GM23338 (cell line): ENCODE results near the gene AGXT2. TPM values are rescaled to one million over a fixed set of nuclear protein-coding genes. Genes with fewer than 3 reads are reported as not detected.

ENCODE experiments used
- ATAC-seq: fragments of 200-7000 bp; cut with Tn5 transposase; 3 replicates; pipeline ENCODE4 v1.9.1; 2020
- DNase-seq: peaks from one replicate; pipeline ENCODE4 v3.0.0-alpha.2; 2015; ENCODE audit warnings: low spot score
- H2AFZ ChIP-seq: fragments of 200-600 bp; sonication (generic); 2 replicates; pipeline ENCODE4 v1.8.0; 2016; ENCODE audit warnings: antibody characterized with exemption, mild to moderate bottlenecking, moderate library complexity
- H3F3A ChIP-seq: fragments of 200-600 bp; sonication (generic); replicated peaks from 2 replicates; pipeline ENCODE4 v1.8.0; 2017; ENCODE audit warnings: antibody characterized with exemption, mixed run types, low read depth
- H3K27ac ChIP-seq: fragments of 200-600 bp; sonication (generic); 2 replicates; pipeline ENCODE4 v1.6.1; 2016; ENCODE audit warnings: low read depth
- H3K27me3 ChIP-seq: fragments of 200-600 bp; sonication (generic); 2 replicates; pipeline ENCODE4 v1.8.0; 2016; ENCODE audit warnings: mild to moderate bottlenecking, mixed run types, moderate library complexity; ENCODE audit not compliant: insufficient read depth
- H3K36me3 ChIP-seq: fragments of 200-600 bp; sonication (generic); 2 replicates; pipeline ENCODE4 v1.8.0; 2016; ENCODE audit warnings: mild to moderate bottlenecking; ENCODE audit not compliant: insufficient read depth
- H3K4me1 ChIP-seq: fragments of 200-600 bp; sonication (generic); 2 replicates; pipeline ENCODE4 v1.8.0; 2016; ENCODE audit warnings: mild to moderate bottlenecking, moderate library complexity; ENCODE audit not compliant: insufficient read depth
- H3K4me2 ChIP-seq: fragments of 200-600 bp; sonication (generic); 2 replicates; pipeline ENCODE4 v1.7.1; 2017; ENCODE audit warnings: mixed run types
- H3K4me3 ChIP-seq: fragments of 200-600 bp; sonication (generic); 2 replicates; pipeline ENCODE4 v1.6.1; 2016; ENCODE audit warnings: mixed run types
- H3K79me2 ChIP-seq: fragments of 200-600 bp; sonication (generic); replicated peaks from 2 replicates; pipeline ENCODE4 v1.8.0; 2017; ENCODE audit warnings: mild to moderate bottlenecking; ENCODE audit not compliant: insufficient read depth
- H3K9me2 ChIP-seq: fragments of 200-600 bp; sonication (generic); 2 replicates; pipeline ENCODE4 v1.8.0; 2017; ENCODE audit not compliant: insufficient read depth
- H4K20me1 ChIP-seq: fragments of 200-600 bp; sonication (generic); replicated peaks from 2 replicates; pipeline ENCODE4 v1.8.0; 2017; ENCODE audit warnings: mild to moderate bottlenecking; ENCODE audit not compliant: insufficient read depth
- H3K27ac Mint-ChIP-seq: 2 replicates; pipeline ENCODE4 v1.8.0; 2020; ENCODE audit warnings: inconsistent platforms, mild to moderate bottlenecking, moderate library complexity, mixed read lengths
- H3K27me3 Mint-ChIP-seq: 3 replicates; pipeline ENCODE4 v1.8.0; 2022; ENCODE audit warnings: low read depth, mild to moderate bottlenecking, moderate library complexity, mixed read lengths, inconsistent platforms; ENCODE audit not compliant: insufficient read depth, poor library complexity
- H3K36me3 Mint-ChIP-seq: 3 replicates; pipeline ENCODE4 v1.8.0; 2021; ENCODE audit warnings: low read depth, mild to moderate bottlenecking, inconsistent platforms, moderate library complexity, mixed read lengths
- H3K4me1 Mint-ChIP-seq: 3 replicates; pipeline ENCODE4 v1.8.0; 2020; ENCODE audit warnings: mild to moderate bottlenecking, inconsistent platforms, mixed read lengths
- H3K4me3 Mint-ChIP-seq: 3 replicates; pipeline ENCODE4 v1.8.0; 2021; ENCODE audit warnings: moderate library complexity, mild to moderate bottlenecking, inconsistent platforms, mixed read lengths
- H3K9me3 Mint-ChIP-seq: 3 replicates; pipeline ENCODE4 v1.8.0; 2020; ENCODE audit warnings: moderate library complexity, mild to moderate bottlenecking, inconsistent platforms, mixed read lengths
- CREB1 ChIP-seq: fragments of 250-450 bp; sonication (Bioruptor Pico); IDR thresholded peaks from 2 replicates; pipeline ENCODE4 v1.5.0; 2020; ENCODE audit warnings: low read depth, mild to moderate bottlenecking, moderate library complexity
- CTCF ChIP-seq, 2 experiments: fragments of 200-600 bp in 1 of 2; sonication (generic) in 1 of 2; conservative IDR thresholded peaks; 2 replicates each; pipeline versions ENCODE4 v1.5.1 to v1.6.1; 2016 to 2017; ENCODE audit warnings: antibody characterized with exemption in 2 of 2, low read depth in 2 of 2, mild to moderate bottlenecking in 2 of 2, moderate library complexity in 1 of 2
- EZH2 ChIP-seq: fragments of 200-600 bp; sonication (generic); IDR thresholded peaks from one replicate; pipeline ENCODE4 v1.8.0; 2017; ENCODE audit warnings: antibody characterized with exemption, mild to moderate bottlenecking, low read depth; ENCODE audit not compliant: unreplicated experiment
- JUNB ChIP-seq: IDR thresholded peaks from one replicate; pipeline ENCODE4 v1.6.1; 2016; ENCODE audit warnings: antibody characterized with exemption; ENCODE audit not compliant: unreplicated experiment
- POLR2AphosphoS5 ChIP-seq: IDR thresholded peaks from 2 replicates; pipeline ENCODE4 v1.6.1; 2016; ENCODE audit warnings: antibody characterized with exemption, low read depth
- STAT1 ChIP-seq: IDR thresholded peaks from one replicate; pipeline ENCODE4 v1.6.1; 2016; ENCODE audit warnings: antibody characterized with exemption; ENCODE audit not compliant: unreplicated experiment
- ZNF114 ChIP-seq: fragments of 250-450 bp; sonication (Bioruptor Pico); IDR thresholded peaks from 2 replicates; pipeline ENCODE4 v1.5.0; 2020; ENCODE audit warnings: mild to moderate bottlenecking, moderate library complexity
- ZNF331 ChIP-seq: fragments of 250-450 bp; sonication (Bioruptor Pico); IDR thresholded peaks from 2 replicates; pipeline ENCODE4 v1.5.0; 2020; ENCODE audit warnings: low read depth, mild to moderate bottlenecking, moderate library complexity
- ZNF462 ChIP-seq: fragments of 250-450 bp; sonication (Bioruptor Pico); IDR thresholded peaks from 2 replicates; pipeline ENCODE4 v1.5.0; 2020; ENCODE audit warnings: mild to moderate bottlenecking, moderate library complexity
- polyA plus RNA-seq: library from polyadenylated mRNA; unstranded; fragments of >200 nt; fragmentation: Nextera tagmentation; extraction: Ambion mirVana; gene quantifications from 2 replicates; pipeline ENCODE4 v1.2.1, GENCODE V29; 2016
- total RNA-seq: library from RNA; depleted of rRNA; stranded (reverse); fragments of >200 nt; shearing (Covaris generic); gene quantifications from 2 replicates; pipeline ENCODE4 v1.2.3, GENCODE V29; 2014
- TF ChIP-seq, protein P1 (sequence below): IDR thresholded peaks from one replicate; pipeline ENCODE4 v1.6.1; 2018; ENCODE audit warnings: antibody characterized with exemption; ENCODE audit not compliant: unreplicated experiment

AGXT2 gene
- total and polyA plus RNA-seq, 2 experiments from 2014 or later = not detected

DNA sequence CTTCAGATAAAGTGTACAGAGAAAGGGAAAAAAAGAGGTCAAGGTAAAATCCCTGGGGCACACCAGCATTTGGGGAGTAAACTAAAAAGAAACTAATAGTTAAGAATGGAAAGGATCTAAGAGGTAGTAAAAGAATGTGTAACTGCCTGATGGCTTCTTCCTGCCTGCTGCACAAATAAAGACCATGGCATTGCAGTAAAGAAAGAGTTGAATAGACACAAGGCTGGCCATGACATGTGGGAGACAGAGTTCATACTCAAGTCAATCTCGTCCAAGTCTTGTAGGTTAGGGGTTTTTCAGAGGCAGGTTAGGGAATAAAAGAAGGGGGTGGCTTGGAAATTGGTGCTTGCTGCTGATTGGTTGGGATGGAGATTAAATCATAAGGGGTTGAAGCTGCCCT is 60.8 kb downstream of the AGXT2 start:
- H3K4me1 Mint-ChIP-seq = peaks cover 23% of the 10 kb centered on the region
- Histone ChIP-seq H3K79me2 (no peaks in the 10 kb centered on the region), H3F3A (no peaks in the 10 kb centered on the region), H3K27me3 (no peaks in the 10 kb centered on the region), H2AFZ (no peak overlapping the region), H3K4me2 (no peak overlapping the region), H3K4me3 (no peak overlapping the region), H3K9me2 (peaks cover 19% of the 10 kb centered on the region), H4K20me1 (no peaks in the 10 kb centered on the region), H3K36me3 (no peaks in the 10 kb centered on the region), H3K4me1 (no peaks in the 10 kb centered on the region), H3K27ac (no peak overlapping the region)
- peaks cover 24% of the 10 kb centered on the region for H3K9me3 Mint-ChIP-seq
- H3K27ac Mint-ChIP-seq = no peak overlapping the region
- TF ChIP-seq CREB1 (CRISPR knock-in tag) = no peak
- TF ChIP-seq, protein P1, sequence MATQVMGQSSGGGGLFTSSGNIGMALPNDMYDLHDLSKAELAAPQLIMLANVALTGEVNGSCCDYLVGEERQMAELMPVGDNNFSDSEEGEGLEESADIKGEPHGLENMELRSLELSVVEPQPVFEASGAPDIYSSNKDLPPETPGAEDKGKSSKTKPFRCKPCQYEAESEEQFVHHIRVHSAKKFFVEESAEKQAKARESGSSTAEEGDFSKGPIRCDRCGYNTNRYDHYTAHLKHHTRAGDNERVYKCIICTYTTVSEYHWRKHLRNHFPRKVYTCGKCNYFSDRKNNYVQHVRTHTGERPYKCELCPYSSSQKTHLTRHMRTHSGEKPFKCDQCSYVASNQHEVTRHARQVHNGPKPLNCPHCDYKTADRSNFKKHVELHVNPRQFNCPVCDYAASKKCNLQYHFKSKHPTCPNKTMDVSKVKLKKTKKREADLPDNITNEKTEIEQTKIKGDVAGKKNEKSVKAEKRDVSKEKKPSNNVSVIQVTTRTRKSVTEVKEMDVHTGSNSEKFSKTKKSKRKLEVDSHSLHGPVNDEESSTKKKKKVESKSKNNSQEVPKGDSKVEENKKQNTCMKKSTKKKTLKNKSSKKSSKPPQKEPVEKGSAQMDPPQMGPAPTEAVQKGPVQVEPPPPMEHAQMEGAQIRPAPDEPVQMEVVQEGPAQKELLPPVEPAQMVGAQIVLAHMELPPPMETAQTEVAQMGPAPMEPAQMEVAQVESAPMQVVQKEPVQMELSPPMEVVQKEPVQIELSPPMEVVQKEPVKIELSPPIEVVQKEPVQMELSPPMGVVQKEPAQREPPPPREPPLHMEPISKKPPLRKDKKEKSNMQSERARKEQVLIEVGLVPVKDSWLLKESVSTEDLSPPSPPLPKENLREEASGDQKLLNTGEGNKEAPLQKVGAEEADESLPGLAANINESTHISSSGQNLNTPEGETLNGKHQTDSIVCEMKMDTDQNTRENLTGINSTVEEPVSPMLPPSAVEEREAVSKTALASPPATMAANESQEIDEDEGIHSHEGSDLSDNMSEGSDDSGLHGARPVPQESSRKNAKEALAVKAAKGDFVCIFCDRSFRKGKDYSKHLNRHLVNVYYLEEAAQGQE = no peak
- TF ChIP-seq EZH2 = no peak
- TF ChIP-seq POLR2AphosphoS5 = no peak
- TF ChIP-seq CTCF (conservative IDR thresholded peaks at IDR 0.05; ENCODE audit: low read depth in 2 of 2) = no peak
- TF ChIP-seq STAT1 = no peak
- ATAC-seq (no peak), DNase-seq (no peak)
- H3K36me3 Mint-ChIP-seq = peaks cover 9% of the 10 kb centered on the region; the same call in 2 of the 3 replicates
- H3K4me3 Mint-ChIP-seq = no peak overlapping the region
- peaks cover 2% of the 10 kb centered on the region for H3K27me3 Mint-ChIP-seq

- H3K9me2 ChIP-seq = 0 out of 2 replicates have a peak, but pooled peaks cover 10% of the 10 kb centered on the region
- Mint-ChIP-seq H3K27ac (no peak overlapping the region), H3K4me1 (peaks cover 20% of the 10 kb centered on the region), H3K36me3 (peaks cover 12% of the 10 kb centered on the region; the same call in 2 of the 3 replicates), H3K27me3 (peaks cover 6% of the 10 kb centered on the region), H3K9me3 (peaks cover 33% of the 10 kb centered on the region), H3K4me3 (no peak overlapping the region)
- no peaks in the 10 kb centered on the region for H4K20me1 ChIP-seq
- no peaks in the 10 kb centered on the region for H3K79me2 ChIP-seq
- no peaks in the 10 kb centered on the region for H3K4me1 ChIP-seq
- no peaks in the 10 kb centered on the region for H3F3A ChIP-seq
- H3K4me2 ChIP-seq = no peak overlapping the region
- H3K27me3 ChIP-seq = no peaks in the 10 kb centered on the region
- H3K36me3 ChIP-seq = no peaks in the 10 kb centered on the region
- DNase-seq = no peak
- H3K27ac ChIP-seq = no peak overlapping the region
- no peak overlapping the region for H3K4me3 ChIP-seq
- 0 out of 2 replicates have a peak overlapping the region, but pooled peaks have one; percentile 63 for H2AFZ ChIP-seq
- no peak for ATAC-seq
- TF ChIP-seq JUNB (no peak), ZNF462 (CRISPR knock-in tag) (no peak), CREB1 (CRISPR knock-in tag) (no peak), ZNF114 (CRISPR knock-in tag) (no peak), ZNF331 (CRISPR knock-in tag) (no peak), STAT1 (no peak)
These were observed 64.9 kb downstream of the AGXT2 start for GRCh38 chr5:34982823-34983222.
